ENCODE data around the gene KLHL30.

Gene KLHL30

GRCh38 chr2:238137885-238138284 is 583 bp upstream of the KLHL30 start:
- TF ChIP-seq, protein P1, sequence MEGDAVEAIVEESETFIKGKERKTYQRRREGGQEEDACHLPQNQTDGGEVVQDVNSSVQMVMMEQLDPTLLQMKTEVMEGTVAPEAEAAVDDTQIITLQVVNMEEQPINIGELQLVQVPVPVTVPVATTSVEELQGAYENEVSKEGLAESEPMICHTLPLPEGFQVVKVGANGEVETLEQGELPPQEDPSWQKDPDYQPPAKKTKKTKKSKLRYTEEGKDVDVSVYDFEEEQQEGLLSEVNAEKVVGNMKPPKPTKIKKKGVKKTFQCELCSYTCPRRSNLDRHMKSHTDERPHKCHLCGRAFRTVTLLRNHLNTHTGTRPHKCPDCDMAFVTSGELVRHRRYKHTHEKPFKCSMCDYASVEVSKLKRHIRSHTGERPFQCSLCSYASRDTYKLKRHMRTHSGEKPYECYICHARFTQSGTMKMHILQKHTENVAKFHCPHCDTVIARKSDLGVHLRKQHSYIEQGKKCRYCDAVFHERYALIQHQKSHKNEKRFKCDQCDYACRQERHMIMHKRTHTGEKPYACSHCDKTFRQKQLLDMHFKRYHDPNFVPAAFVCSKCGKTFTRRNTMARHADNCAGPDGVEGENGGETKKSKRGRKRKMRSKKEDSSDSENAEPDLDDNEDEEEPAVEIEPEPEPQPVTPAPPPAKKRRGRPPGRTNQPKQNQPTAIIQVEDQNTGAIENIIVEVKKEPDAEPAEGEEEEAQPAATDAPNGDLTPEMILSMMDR (IDR thresholded peaks at IDR 0.05; ENCODE audit: insufficient read depth, missing control alignments): no peak
- no peak for FAIRE-seq
- no peak for DNase-seq (ENCODE audit: insufficient read length, low spot score)

DNA sequence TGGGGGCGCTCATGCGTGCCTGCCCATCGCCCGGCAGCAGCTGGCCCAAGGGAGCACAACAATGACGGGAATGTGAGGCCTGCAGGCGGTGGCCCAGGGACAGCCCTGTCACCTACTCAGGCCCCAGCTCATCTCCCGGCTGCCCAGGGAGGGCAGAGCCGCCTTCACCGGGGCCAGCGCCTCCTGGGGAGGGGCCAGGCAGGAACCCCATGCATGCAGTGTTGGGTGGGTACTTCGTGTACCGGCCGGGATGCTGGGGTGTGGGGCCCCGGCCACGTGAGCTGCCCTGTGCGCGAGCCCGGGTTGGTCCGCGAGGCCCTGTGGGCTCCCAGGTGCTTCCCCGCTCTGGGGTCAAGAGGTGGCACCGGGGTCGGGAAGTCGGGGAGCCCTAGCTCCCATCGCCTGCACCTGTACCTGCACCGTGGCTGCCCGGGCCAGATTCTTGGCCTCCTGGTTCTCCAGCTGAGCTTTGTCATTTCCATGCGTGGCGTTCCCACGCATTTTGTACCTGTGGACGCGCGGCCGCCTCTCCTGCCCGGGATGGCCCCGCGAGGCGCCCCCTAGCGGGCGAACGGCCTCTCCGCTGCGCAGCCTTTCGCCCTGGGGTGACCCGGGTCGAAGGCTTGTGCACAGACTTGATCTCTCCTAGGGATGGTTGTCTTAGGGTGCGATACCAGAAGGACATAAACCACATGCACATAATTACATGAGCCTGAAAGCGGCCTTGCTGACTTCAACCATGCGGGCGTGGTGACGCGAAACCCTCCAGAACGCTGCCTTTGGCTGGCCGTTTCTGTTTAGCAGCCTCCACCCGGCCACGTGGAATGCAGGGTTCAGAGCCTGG is 950 bp downstream of the KLHL30 start:
- DNase-seq (ENCODE audit: insufficient read length, low spot score) (no peak), FAIRE-seq (no peak)
- TF ChIP-seq, protein P1 (IDR thresholded peaks at IDR 0.05; ENCODE audit: insufficient read depth, missing control alignments): peak; percentile 44

- no peak for FAIRE-seq
- TF ChIP-seq, protein P1 (IDR thresholded peaks at IDR 0.05; ENCODE audit: insufficient read depth, missing control alignments): no peak
- no peak for DNase-seq (ENCODE audit: insufficient read length, low spot score)
These were observed 1.6 kb downstream of the KLHL30 start for GRCh38 chr2:238140040-238140439.

GRCh38 chr2:238140721-238141540 is 2.5 kb downstream of the KLHL30 start:
- TF ChIP-seq, protein P1 (IDR thresholded peaks at IDR 0.05; ENCODE audit: insufficient read depth, missing control alignments): no peak
- FAIRE-seq (no peak), DNase-seq (ENCODE audit: insufficient read length, low spot score) (no peak)

GRCh38 chr2:238141541-238142318 is 3.3 kb downstream of the KLHL30 start:
- TF ChIP-seq, protein P1 (IDR thresholded peaks at IDR 0.05; ENCODE audit: insufficient read depth, missing control alignments): no peak
- FAIRE-seq (no peak), DNase-seq (ENCODE audit: insufficient read length, low spot score) (no peak)

DNA sequence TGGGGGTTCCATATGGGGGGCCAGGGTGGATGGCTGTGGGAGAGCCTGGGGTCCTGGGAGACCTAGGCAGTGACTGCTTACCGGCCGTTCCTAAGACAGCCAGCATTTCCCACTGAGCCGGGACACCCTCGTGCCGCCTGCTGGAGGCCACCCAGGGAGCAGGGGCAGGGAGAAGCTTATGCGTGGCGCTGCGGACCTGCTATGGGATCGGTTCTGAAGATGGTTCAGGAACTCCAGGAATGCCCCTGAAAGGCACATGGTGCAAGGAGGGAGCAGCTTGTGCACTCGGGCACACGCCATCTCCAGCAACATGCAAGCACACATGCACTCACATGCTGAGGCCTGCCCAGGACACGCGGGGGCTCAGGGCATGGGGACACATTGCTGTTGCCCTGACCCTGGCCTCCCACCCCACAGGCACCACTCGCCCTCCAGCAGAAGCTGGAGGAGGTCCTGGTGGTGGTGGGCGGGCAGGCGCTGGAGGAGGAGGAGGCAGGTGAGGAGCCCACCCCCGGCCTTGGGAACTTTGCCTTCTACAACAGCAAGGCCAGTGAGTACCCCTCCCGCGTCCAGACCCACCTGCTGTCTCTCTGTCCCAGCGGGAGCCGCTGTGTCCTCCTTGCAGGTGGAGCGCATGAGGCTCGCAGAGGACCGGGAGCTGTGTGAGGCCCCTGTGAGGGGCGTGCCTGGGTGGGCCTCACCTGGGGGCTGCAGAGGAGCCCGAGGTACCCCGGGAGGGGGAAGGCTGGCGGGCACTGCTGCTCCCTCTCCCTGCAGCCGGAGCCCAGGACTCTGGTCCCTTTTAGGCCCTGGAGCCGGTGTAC is 4.1 kb downstream of the KLHL30 start:
- no peak for FAIRE-seq
- TF ChIP-seq, protein P1 (IDR thresholded peaks at IDR 0.05; ENCODE audit: insufficient read depth, missing control alignments): no peak
- DNase-seq (ENCODE audit: insufficient read length, low spot score): no peak

All from D721Med (cell line).